C4-2B (cell line): Measurements from ENCODE around the gene C2CD5.

ENCODE experiments used
- H3K27ac ChIP-seq: fragments of 450-650 bp; 2 replicates; pipeline ENCODE4 v1.5.1; 2017
- ZFX ChIP-seq: fragments of 450-650 bp; IDR thresholded peaks from 2 replicates; pipeline ENCODE4 v1.6.1; 2017
- TF ChIP-seq, protein P1 (sequence below): fragments of 450-650 bp; conservative IDR thresholded peaks from 2 replicates; pipeline ENCODE4 v1.5.1; 2017; ENCODE audit warnings: mild to moderate bottlenecking

C2CD5 gene, protein sequence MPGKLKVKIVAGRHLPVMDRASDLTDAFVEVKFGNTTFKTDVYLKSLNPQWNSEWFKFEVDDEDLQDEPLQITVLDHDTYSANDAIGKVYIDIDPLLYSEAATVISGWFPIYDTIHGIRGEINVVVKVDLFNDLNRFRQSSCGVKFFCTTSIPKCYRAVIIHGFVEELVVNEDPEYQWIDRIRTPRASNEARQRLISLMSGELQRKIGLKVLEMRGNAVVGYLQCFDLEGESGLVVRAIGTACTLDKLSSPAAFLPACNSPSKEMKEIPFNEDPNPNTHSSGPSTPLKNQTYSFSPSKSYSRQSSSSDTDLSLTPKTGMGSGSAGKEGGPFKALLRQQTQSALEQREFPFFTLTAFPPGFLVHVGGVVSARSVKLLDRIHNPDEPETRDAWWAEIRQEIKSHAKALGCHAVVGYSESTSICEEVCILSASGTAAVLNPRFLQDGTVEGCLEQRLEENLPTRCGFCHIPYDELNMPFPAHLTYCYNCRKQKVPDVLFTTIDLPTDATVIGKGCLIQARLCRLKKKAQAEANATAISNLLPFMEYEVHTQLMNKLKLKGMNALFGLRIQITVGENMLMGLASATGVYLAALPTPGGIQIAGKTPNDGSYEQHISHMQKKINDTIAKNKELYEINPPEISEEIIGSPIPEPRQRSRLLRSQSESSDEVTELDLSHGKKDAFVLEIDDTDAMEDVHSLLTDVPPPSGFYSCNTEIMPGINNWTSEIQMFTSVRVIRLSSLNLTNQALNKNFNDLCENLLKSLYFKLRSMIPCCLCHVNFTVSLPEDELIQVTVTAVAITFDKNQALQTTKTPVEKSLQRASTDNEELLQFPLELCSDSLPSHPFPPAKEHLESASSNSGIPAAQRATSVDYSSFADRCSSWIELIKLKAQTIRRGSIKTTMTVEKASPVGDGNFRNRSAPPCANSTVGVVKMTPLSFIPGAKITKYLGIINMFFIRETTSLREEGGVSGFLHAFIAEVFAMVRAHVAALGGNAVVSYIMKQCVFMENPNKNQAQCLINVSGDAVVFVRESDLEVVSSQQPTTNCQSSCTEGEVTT

DNA sequence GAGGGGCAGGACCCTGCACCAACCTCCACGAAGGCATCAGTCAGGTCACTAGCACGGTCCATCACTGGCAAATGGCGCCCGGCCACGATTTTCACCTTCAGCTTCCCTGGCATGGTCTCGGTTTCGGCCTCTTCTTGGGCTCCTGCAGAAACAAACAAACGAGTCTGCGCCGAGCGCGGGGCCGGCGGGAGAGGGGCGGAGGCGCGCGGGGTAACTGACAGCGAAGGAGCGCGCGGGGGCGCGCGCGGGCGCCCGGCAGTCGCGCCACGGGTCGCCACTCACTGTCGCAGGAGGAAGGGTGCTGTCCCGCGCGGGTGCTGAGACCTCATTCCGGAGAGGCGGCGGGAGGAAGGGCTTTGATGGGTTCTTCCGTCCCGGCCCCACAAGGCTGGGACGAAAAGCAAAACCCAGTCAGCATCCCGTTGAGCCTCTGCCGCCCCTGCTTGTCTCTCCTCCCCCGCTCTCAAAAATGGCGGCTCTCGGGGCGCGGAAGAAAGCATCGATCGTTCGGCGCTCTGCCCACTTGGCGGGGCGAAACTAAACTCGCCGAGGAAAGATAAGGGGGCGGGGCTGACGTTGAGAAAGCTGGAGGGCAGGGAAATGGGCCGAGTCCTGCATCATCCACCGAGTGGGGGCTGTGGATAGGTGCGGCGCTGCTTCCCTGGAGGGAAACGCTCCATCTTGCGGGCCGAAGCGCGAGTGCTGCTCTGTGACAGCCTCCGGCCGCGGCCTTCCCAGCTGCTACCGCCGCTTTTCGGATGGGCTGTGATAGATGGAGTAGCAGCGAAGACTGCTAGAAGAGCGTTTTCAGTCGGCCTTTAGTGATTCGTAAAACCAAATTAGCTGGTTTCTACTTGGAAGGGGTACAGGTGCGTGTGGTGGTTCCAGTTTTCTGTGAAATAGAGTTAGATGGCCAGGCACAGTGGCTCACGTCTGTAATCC, at the start of gene C2CD5:
Gene C2CD5 (minus strand): TSS at position 505 of the 942 bp plus-strand sequence. CDS start 392 bp downstream, at position 113.
- TF ChIP-seq, protein P1, sequence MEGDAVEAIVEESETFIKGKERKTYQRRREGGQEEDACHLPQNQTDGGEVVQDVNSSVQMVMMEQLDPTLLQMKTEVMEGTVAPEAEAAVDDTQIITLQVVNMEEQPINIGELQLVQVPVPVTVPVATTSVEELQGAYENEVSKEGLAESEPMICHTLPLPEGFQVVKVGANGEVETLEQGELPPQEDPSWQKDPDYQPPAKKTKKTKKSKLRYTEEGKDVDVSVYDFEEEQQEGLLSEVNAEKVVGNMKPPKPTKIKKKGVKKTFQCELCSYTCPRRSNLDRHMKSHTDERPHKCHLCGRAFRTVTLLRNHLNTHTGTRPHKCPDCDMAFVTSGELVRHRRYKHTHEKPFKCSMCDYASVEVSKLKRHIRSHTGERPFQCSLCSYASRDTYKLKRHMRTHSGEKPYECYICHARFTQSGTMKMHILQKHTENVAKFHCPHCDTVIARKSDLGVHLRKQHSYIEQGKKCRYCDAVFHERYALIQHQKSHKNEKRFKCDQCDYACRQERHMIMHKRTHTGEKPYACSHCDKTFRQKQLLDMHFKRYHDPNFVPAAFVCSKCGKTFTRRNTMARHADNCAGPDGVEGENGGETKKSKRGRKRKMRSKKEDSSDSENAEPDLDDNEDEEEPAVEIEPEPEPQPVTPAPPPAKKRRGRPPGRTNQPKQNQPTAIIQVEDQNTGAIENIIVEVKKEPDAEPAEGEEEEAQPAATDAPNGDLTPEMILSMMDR: peak; percentile 63
- TF ChIP-seq ZFX: no peak; the same call in 1 of the 2 replicates
- peak within 1 kb of the TSS; percentile 80 for H3K27ac ChIP-seq

DNA sequence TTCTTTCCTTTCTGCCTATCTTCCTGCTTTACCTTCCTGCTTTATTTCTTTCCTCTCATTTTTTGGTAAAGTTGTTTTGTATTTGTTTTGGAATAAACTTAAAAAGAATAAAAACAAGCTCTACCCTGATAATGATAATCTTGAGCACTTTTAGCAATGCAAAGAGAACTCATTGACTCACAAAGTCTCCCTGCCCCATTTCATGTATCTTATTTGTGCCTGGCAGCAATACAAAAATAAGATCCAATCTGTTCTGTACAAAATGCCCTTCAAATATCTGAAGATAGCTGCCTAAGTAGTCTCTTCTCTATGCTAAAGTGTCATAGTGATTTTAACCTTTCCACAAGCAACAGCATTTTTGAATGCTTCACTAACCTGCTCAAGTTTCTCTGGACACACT, 49.5 kb upstream of the C2CD5 start:
- TF ChIP-seq, protein P1: no peak
- TF ChIP-seq ZFX: no peak
- H3K27ac ChIP-seq: no peak overlapping the region

DNA sequence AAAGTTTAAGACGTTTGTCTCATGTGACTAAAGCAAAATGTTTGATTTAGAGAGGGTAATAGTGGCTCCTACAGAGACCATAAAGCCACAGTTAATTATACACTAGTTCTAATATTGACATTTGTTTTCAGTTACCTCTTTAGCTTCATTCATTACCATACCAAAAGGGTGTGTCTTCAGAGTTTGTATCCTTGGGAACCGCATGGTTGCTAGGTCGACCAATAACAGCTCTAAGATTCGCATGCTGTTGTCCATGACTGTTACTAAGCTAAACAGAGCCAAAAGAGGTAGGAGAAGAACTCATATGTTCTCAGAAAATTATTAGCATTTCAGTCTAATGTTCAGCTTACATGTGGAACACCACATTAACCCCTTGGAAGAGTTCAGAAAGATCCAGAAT, 44.5 kb upstream of the C2CD5 start:
- TF ChIP-seq ZFX: no peak
- TF ChIP-seq, protein P1: no peak
- H3K27ac ChIP-seq: no peak overlapping the region

DNA sequence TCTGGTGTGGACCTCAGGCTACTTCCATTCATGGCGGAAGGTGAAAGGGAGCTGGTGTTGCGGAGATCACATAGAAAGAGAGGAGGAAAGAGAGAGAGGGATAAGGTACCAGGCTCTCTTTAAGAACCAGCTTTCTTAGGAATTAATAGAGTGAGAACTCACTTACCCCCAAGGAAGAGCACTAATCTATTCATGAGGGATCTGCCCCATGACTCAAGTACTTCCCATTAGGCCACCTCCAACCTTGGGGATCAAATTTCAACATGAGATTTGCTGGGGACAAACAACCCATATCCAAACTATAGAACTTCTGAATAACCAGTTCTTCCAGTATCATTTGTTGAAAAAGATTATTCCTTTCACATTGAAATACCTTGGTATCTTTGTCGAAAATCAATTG, 34.0 kb upstream of the C2CD5 start:
- no peak for TF ChIP-seq ZFX
- TF ChIP-seq, protein P1: no peak
- no peak overlapping the region for H3K27ac ChIP-seq

DNA sequence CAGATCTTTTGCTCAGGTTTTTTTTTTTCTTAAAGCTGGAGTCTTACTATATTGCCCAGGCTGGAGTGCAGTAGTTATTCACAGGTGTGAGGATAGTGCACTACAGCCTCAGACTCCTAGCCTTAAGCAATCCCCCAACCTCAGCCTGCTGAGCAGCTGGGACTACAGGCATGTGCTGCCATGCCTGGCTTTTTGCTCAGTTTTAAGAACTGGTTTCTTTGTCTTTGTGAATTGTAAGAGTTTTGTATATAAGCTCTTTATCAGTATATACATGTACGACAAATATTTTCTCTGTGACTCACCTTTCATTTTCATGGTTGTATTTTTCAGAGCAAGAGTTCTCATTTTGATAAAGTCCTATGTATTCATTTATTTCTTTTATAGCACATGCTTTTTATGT, 33.3 kb upstream of the C2CD5 start:
- TF ChIP-seq, protein P1: no peak
- no peak overlapping the region for H3K27ac ChIP-seq

DNA sequence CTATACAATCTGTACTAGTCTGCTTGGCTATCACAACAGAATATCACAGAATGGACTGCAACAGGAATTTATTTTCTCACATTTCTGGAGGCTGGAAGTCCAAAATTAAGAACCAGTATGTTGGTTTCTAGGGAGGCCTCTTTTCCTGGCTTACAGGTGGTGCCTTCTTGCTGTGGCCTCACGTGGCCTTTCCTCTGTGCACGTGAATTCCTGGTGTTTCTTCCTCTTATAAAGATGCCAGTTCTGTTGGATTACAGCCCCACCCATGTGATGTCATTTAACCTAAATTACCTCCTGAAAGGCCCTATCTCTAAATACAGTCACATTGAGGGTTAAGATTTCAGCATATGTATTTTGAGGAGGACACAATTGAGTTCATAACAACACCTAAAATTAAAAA, 32.1 kb upstream of the C2CD5 start:
- no peak overlapping the region for H3K27ac ChIP-seq
- TF ChIP-seq, protein P1: no peak
- no peak for TF ChIP-seq ZFX
